Measurements from ENCODE around the gene ETV4.

DNA sequence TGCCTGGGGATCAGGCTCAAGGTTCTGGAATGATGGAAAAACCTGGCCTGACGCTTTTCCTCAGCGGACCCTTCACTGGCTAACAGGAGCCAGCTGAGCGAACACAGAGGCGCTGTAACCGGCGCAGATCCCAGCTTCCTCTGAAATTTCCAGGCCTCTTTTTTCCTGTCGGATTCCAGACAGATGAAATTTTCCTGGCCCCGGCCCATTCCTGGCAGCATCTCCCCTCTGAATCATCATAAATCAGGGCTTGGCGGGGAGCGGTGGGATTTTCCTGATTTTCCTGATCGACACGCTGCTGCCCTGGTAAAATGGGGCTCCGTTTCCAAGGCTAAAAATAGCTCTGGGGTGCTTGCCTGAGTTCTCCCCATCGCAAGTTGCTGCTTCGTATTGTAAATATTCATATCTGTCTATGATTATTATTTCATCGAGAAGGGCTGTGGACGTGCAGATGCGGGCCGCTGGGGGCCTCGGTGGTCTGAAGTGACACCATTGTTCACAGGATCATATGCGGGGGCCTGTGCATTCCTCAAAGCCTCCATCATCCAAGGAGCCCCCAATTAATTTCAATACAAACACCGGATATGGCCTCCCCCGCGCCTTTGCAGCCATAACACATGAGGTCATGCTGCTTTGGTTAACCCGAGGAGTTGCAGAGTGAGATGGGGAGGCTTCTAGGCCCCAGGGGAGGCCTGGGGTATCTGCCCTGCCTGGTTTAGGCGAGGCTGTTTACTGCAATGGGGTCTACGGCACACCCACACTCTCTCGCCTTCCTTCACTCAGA lies 45.8 kb upstream of the ETV4 start:
- TF ChIP-seq, protein P1, sequence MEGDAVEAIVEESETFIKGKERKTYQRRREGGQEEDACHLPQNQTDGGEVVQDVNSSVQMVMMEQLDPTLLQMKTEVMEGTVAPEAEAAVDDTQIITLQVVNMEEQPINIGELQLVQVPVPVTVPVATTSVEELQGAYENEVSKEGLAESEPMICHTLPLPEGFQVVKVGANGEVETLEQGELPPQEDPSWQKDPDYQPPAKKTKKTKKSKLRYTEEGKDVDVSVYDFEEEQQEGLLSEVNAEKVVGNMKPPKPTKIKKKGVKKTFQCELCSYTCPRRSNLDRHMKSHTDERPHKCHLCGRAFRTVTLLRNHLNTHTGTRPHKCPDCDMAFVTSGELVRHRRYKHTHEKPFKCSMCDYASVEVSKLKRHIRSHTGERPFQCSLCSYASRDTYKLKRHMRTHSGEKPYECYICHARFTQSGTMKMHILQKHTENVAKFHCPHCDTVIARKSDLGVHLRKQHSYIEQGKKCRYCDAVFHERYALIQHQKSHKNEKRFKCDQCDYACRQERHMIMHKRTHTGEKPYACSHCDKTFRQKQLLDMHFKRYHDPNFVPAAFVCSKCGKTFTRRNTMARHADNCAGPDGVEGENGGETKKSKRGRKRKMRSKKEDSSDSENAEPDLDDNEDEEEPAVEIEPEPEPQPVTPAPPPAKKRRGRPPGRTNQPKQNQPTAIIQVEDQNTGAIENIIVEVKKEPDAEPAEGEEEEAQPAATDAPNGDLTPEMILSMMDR (IDR thresholded peaks at IDR 0.05): no peak
- no peak for TF ChIP-seq POLR2A (IDR thresholded peaks at IDR 0.05)
- peak in 3 of 4 donors; percentile 46 to 76 (median 61) for TF ChIP-seq POLR2AphosphoS5 (IDR thresholded peaks at IDR 0.05)
- TF ChIP-seq EP300 (IDR thresholded peaks at IDR 0.05): no peak

Measured in sigmoid colon (tissue), 4 donors.